ENCODE results near the gene NR3C2. TPM values are rescaled to one million over a fixed set of nuclear protein-coding genes. Genes with fewer than 3 reads are reported as not detected.
"Not testable (repeated sequence)": the region's sequence is repeated elsewhere in the genome, so short reads cannot be mapped to it uniquely, and the experiment has no call there.

The NR3C2 gene
- total RNA-seq, 2 donors from 2014 or later, result 10.0 to 11.2 TPM

DNA sequence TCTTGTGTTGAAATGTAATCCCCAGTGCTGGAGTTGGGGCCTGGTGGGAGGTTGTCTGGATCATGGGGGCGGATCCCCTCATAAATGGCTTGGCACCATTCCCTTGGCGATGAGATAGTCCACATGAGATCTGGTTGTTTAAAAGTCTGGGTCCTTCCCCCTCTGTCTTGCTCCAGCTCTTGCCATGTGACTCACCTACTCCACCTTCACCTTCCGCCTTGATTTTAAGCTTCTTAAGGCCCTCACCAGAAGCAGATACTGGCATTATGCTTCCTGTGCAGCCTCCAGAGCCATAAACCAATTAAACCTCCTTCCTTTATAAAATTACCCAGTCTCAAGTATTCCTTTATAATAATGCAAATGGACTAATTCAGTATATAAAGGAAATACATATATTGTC is 111.5 kb downstream of the NR3C2 start:
- no peak for DNase-seq (ENCODE audit: low spot score)
- intact Hi-C loops (cut with DNase I), result no loop called here

DNA sequence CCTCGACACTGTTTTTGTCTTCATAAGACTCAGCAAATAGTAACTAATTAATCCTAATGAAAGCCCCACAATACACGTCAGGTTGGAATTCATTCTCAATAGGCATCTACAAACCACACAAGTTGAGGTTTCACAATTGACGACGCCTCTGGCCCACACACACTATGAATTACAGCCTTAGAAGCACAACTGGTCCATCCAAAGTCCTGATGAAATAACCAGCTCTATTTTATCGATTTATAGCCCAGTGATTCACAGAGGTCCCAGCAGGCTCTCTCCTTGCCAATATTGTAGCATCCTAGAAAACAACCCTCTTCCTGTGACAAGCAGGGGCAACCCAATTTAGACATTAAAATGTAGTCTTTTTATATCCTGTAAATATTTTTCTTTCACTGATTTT is 112.1 kb downstream of the NR3C2 start:
- intact Hi-C loops (cut with DNase I), result no loop called here
- no peak for DNase-seq (ENCODE audit: low spot score)

DNA sequence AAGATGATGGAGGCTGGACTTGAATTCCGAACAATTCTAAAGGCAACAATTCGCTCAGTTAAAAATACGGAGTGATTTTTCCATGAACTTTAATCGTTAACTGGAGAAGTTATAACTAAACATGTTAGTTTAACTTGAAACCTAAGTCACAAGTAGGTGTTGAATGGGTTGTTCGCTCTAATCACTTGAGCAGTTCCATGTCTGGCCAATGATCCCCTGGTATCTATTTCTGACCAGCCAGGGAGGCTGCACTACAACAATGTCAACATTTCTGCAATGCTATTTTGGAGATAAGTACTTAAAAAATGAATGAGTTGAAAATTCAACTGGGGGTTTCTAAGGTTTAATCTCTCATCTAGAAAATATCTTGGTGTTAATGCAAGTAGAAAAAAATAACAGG is 112.5 kb downstream of the NR3C2 start:
- no peak for DNase-seq (ENCODE audit: low spot score)
- intact Hi-C loops (cut with DNase I), result no loop called here

DNA sequence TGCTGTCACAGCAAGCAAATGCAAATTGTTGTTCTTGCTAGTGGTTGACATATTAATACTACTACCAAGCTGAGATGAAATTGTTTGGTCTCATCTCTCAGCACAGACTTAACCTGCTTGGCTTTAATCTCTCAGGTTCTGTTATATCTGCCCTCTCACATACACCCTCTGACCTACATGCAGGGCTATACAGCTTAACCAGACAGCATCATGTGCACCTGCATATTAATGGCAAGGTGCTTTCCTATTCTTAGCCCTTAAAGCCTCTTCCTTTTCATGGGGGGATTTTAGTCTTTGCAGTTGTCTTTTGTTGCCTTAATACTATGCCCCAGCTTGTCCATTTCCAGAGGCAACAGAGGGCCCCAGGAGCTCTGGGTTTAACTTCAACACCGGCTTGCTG is 114.5 kb downstream of the NR3C2 start:
- DNase-seq (ENCODE audit: low spot score), result peak; percentile 45
- intact Hi-C loops (cut with DNase I), result no loop called here

DNA sequence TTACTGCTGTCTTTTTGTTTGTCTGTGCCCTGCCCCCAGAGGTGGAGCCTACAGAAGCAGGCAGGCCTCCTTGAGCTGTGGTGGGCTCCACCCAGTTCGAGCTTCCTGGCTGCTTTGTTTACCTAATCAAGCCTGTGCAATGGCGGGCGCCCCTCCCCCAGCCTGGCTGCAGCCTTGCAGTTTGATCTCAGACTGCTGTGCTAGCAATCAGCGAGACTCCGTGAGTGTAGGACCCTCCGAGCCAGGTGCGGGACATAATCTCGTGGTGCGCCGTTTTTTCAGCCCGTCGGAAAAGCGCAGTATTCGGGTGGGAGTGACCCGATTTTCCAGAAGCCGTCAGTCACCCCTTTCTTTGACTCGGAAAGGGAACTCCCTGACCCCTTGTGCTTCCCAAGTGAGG is 118.9 kb downstream of the NR3C2 start:
- DNase-seq (ENCODE audit: low spot score); intact Hi-C loops (cut with DNase I): not testable (repeated sequence)

DNA sequence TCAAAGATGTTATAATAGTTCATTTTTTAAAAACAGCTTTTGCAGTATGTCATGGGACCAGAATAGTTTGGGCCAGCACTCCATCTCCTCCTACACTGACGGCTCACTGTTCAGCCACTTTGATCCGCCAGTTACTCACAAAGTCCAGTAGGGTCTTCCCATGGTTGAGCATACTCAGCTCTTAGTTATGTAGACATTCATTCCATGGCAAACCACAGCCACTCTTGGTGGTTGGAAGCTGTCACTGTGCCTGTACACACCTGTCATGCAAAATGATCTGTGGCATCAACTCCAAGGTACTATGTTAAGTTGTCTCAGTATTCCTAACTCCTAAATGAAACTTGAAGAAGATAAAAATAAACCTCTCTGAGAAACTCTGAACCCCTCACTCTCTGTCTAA is 127.2 kb downstream of the NR3C2 start:
- intact Hi-C loops (cut with DNase I), result no loop called here
- DNase-seq (ENCODE audit: low spot score), result no peak

DNA sequence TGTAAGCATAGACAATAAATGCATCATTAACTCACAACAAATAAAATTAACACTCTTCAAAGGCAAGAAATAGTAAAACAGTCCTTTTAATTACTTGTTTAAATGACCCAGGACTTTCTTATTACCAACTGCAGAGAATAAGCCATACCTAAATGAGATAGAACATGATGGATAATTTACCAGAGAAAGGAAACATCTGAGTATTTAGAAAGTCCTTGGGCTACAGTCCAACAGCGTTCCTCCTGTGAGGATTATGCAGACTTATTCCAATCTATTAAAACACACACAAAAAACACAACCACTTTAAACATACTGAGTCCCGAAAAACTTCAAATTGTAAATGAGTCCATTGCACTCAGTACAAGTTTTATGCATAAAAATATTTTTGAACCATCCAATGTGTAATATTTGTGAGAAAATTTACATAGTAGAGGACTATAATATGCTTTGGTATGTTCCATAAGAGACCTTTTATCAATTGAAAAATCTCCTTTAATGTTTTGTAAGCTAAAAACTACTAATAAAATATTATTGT is 129.2 kb downstream of the NR3C2 start:
- DNase-seq (ENCODE audit: low spot score), result no peak
- intact Hi-C loops (cut with DNase I), result loop anchor here in 1 of 2 donors (5.0 kb wide), 1 partner anchor 1339 kb away; no protein-coding TSS in a partner anchor

DNA sequence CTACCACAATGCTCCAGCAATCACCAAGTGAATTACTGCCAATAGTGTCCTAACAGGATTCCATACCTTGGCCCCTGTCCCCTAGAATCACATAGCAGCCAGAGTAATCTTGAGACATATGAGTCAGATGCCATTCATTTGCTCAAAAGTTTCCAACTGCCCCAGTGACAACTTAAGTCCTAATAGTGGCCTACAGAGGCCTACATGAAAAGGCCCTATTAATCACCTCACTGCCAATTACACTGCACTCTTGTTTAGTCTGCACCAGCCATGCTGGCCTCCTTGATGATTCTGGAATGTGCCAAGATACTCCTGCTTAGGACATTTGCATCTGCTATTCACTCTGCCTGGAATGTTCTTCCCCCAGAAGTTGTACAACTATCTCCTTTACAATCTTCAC is 130.7 kb downstream of the NR3C2 start:
- intact Hi-C loops (cut with DNase I), result loop anchor here in 1 of 2 donors (5.0 kb wide), 1 partner anchor 1341 kb away; no protein-coding TSS in a partner anchor
- DNase-seq (ENCODE audit: low spot score), result no peak

DNA sequence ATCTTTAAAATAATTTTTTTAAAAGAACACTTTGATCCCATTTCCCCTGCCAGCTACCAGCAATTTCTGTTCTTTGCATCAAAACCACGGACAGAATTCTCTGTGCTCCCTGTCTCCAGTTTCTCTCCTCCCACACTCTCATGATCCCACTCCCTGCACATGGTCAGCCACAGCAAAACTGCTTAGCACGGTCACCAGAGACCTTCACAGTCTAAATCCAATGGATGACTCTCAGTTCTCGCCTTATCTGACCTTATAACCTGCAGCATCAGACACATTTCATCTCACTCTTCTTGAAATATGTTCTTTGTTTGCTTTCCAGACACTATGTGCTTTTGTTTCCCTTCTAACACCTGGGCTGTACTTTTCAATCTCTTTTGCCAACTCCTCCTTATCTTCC is 131.5 kb downstream of the NR3C2 start:
- intact Hi-C loops (cut with DNase I), result loop anchor here in 1 of 2 donors (5.0 kb wide), 1 partner anchor 1342 kb away; no protein-coding TSS in a partner anchor
- no peak for DNase-seq (ENCODE audit: low spot score)

DNA sequence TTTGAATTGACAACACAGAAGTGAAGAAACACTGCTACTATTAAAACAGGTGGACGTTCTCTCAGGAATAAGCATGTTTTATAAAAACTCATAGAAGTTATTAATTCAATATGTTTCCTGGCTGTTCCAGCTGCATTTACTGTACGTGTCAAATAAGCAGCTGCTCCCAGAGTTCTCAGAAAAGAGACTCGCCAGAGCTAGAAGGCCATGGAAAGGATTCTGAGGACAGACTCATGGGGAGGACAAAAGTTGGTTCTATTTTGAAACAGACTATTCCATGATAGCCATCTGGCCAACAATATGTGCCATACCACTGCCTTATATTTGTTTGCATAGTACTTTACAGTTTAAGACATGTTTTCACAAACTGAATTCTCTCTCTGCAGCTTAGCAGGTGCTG is 136.5 kb downstream of the NR3C2 start:
- intact Hi-C loops (cut with DNase I), result no loop called here
- no peak for DNase-seq (ENCODE audit: low spot score)

DNA sequence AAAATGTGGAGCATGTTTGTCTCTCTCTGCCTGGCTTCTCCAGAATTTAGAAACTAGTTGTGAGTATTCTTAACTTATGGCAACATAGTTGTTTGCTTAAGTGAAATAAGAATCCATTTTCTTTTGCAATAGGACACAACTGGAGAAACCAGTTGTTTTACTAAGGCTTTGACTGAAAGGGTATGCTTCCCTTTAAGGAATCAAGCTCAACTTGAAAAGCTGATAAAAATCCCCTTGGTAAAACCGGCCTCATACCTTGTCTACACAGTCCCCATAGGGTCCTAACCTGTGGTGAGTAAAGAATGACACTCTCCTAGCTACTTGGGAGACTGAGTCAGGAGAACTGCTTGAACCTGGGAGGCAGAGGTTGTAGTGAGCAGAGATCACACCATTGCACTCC is 139.8 kb downstream of the NR3C2 start:
- intact Hi-C loops (cut with DNase I), result no loop called here
- no peak for DNase-seq (ENCODE audit: low spot score)

DNA sequence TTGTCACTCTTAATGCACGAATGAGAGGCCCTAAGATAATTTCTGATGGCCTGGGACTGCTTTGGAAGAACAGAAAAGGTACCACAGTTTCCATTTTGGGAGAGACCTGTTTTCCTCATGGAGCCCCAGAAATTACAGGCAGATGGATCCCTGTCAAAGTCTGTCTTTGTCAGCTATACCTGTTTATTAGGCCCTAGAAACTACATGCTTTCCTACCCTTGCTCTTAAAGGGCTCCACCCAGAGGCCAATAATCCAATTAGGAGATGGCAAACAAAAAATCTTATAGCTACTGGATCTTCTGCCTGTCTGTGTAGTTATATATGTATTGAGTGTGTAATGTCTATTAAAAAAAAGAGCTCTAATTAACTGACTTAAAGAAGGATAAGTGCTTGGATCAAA is 141.3 kb downstream of the NR3C2 start:
- intact Hi-C loops (cut with DNase I), result no loop called here
- no peak for DNase-seq (ENCODE audit: low spot score)

DNA sequence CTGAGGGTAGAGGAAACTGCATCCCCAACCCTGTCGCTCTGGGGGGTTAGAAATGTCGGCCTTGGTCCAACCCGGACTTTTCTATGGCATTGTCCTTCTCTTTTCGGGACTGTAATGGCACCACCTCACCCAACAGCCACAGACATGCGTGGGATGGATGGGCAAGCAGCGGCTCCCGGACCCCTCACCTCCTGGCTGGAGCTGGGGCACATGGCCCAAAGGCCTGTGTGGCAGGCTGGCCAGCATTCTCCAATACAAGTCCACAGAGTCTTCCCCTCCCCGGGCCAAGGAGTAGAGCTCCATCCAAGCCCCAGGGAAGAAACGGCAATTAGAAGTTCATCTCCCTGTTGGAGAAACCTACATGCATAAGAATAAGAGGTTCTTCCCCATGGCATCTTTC is 142.9 kb downstream of the NR3C2 start:
- DNase-seq (ENCODE audit: low spot score), result no peak
- intact Hi-C loops (cut with DNase I), result no loop called here

DNA sequence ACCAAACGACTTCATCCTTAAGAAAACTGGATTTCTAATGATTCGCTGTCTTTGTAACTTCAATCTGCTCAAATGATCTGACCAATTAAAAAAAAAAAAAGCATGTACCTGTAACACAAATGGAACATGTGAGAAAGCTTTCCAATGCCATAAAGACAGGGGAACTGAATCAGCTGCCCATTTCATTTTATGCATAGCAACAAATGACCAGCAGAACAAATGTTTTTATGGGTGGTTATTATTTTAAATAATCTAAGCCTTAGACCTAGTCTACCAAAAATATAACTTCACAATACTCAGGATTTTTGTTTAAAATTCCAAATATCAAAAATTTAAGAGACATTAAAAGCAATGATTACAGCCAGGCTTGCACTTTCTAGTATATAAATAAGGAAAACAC is 145.7 kb downstream of the NR3C2 start:
- DNase-seq (ENCODE audit: low spot score), result no peak
- intact Hi-C loops (cut with DNase I), result no loop called here

DNA sequence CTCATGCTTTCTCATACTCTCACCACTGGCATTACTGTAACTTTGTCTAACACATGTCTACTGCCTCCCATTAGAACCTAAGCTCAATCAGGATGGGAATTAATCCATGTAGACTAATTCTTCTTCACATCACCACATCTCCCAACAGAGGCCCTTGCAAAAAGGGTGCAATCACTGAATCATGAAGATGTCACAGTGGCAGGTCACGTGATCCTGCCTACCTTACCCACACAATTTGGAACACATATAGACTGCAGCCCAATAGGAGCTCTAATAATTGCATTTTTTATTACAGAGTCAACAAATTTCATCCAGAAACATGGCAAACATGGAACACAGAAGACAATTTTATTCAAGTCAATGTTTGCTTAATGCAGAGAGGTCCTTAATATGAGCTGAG is 146.6 kb downstream of the NR3C2 start:
- intact Hi-C loops (cut with DNase I), result no loop called here
- DNase-seq (ENCODE audit: low spot score), result no peak

DNA sequence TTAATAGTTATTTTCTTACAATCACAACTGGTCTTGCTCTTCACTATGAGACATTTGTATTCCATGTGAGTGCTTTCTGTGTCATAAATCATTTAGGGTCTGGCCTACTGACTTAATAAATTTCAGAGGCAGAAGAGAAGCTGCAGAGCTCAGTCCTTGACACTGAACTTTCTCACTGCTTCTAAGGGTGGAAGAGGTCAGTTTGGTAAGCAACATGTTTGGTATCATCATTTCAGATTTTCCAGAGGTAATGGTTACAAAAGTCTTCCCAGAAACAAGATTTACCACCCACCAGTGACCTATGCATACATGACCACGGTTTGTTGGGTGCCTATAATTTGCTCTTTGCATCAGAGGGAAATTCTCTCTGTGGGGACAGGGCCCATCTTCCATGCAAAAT is 148.6 kb downstream of the NR3C2 start:
- intact Hi-C loops (cut with DNase I), result no loop called here
- no peak for DNase-seq (ENCODE audit: low spot score)

DNA sequence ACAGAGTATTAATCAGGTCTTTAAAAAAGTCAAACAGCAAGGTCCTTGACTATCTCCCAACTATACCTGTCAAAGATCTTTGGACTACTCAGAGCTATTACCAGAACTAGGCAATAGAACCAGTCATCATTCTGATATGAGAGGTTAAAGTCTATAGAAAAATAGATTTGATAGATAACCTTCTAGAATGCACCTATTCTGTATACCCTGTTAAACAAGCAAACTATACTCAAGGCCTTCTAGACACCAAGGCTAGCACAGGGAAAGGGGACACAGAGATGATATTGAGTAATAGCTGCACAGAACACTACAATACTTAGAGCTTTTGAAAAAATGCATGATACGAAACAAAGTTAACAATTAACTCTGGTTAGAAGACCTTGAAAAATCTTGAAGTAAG is 149.5 kb downstream of the NR3C2 start:
- intact Hi-C loops (cut with DNase I), result no loop called here
- no peak for DNase-seq (ENCODE audit: low spot score)

DNA sequence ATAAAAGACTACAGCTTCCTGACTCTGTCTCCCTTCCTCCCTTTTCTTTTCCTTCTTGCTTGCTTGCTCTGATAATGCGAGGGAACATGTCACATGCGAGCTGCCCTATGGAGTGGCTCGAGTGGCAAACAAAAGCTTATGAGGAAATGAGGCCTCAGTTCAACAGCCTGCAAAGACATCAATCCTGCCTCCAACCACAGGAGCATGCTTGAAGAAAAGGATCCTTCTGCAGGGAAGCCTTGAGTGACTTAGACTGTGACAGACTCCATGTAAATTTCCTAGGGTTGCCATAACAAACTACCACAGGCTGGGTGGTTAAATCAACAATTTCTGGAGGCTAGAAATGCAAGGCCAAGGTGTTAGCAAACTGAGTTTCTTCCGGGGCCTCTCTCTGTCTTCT is 152.5 kb downstream of the NR3C2 start:
- no peak for DNase-seq (ENCODE audit: low spot score)
- intact Hi-C loops (cut with DNase I), result no loop called here

DNA sequence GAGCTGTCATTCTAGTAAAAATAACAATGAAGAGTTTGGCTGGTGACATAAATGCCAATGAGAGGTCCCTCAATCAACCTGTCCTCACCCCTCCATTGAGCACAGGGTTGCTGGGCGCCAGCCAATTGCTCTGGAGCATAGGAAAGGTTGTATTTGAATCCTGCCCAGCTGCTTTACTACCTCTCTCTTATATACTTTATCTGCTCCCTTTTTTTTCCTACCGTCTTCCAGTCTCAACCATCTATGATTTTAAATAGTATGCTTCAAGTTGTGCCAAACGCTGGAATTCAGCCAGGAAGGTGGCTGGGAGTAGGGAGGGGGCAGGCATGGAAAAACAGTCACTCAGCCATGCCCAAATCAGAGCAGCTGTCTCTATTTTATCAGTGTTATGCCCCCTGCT is 153.8 kb downstream of the NR3C2 start:
- intact Hi-C loops (cut with DNase I), result no loop called here
- DNase-seq (ENCODE audit: low spot score), result no peak

DNA sequence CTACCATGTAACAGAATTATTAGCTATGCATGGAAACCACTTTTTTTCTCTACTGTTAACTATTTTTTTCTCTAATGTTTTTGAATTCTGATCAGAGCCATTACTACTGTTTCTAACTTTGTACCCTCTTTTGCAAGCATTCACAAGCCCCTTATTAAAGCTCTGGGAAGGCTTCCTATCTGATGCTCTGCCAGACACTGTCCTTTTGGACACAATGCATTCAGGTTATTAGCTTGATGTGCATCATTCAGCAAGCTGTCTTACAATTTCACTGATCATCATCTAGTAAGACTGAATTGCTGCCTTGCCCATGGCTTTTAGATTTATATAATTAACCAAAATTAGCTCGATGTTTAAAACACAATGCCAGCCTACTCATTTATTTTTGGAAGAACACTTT is 155.1 kb downstream of the NR3C2 start:
- intact Hi-C loops (cut with DNase I), result no loop called here
- DNase-seq (ENCODE audit: low spot score), result no peak

DNA sequence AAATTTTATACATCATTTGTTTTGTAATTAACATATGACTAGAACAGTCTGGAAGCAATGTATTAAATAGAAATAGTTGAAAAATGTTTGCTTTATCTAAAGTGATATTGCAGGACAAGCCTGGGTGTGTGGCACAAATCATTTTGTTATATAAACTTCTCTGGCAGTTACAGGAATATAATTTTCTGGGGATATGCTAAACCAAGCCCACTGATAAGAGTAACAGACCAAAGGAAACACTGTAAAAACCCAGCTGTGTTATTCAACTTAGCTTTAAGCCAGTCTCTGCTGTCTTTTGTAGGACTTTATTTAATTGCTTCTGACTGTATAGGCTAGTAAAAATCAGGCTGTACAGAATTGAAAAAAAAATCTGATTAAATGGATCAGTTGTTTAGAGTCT is 156.2 kb downstream of the NR3C2 start:
- DNase-seq (ENCODE audit: low spot score), result no peak
- intact Hi-C loops (cut with DNase I), result no loop called here

DNA sequence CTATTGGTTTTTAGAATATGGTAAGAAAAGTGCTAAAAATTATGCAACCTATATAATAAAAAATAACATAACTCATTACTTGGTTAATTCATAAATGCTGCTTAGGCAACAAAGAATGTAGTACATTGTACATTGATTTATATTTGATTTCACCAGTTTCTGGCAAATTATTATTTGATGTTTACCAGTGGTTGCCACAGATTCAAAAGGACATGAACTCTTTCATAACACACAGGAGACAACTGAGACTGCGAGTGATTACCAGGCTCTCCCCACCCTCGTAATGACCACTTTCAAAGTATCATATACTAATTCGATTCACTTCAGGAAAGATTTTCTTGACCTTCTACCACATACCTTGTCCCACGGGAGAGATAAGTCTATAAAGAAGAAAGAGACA is 158.5 kb downstream of the NR3C2 start:
- DNase-seq (ENCODE audit: low spot score), result no peak
- intact Hi-C loops (cut with DNase I), result no loop called here
